8988T (cell line): ENCODE results near the gene LRRC72.
"Not testable (repeated sequence)": the region's sequence is repeated elsewhere in the genome, so short reads cannot be mapped to it uniquely, and the experiment has no call there.

Source experiments
- DNase-seq: peaks from one replicate; pipeline ENCODE4 v3.0.0; 2011

LRRC72 gene

GRCh38 chr7:16529697-16530096 is 3.1 kb downstream of the LRRC72 start:
- no peak for DNase-seq

- no peak for DNase-seq
Observed at GRCh38 chr7:16531707-16532106, 5.1 kb downstream of the LRRC72 start.

- no peak for DNase-seq
Observed at GRCh38 chr7:16532272-16532671, 5.6 kb downstream of the LRRC72 start.

- DNase-seq, result no peak
Observed at GRCh38 chr7:16535500-16535899, 8.9 kb downstream of the LRRC72 start.

GRCh38 chr7:16540559-16540958 is 13.9 kb downstream of the LRRC72 start:
- not testable (repeated sequence) for DNase-seq

- no peak for DNase-seq
Observed at GRCh38 chr7:16542401-16542800, 15.8 kb downstream of the LRRC72 start.

- DNase-seq, result no peak
Observed at GRCh38 chr7:16543456-16543855, 16.8 kb downstream of the LRRC72 start.

- no peak for DNase-seq
Observed at GRCh38 chr7:16546921-16547505, 20.4 kb downstream of the LRRC72 start.

- no peak for DNase-seq
Observed at GRCh38 chr7:16548428-16548827, 21.8 kb downstream of the LRRC72 start.

- DNase-seq, result no peak
Observed at GRCh38 chr7:16550671-16551070, 24.0 kb downstream of the LRRC72 start.

GRCh38 chr7:16554518-16555236 is 28.1 kb downstream of the LRRC72 start:
- no peak for DNase-seq

GRCh38 chr7:16556359-16556758 is 29.7 kb downstream of the LRRC72 start:
- no peak for DNase-seq

GRCh38 chr7:16558761-16559302 is 32.2 kb downstream of the LRRC72 start:
- DNase-seq, result no peak

GRCh38 chr7:16559497-16560179 is 33.0 kb downstream of the LRRC72 start:
- no peak for DNase-seq

GRCh38 chr7:16561943-16562342 is 35.3 kb downstream of the LRRC72 start:
- no peak for DNase-seq

- no peak for DNase-seq
Observed at GRCh38 chr7:16562456-16563220, 36.0 kb downstream of the LRRC72 start.

- no peak for DNase-seq
Observed at GRCh38 chr7:16563281-16564022, 36.8 kb downstream of the LRRC72 start.

- DNase-seq, result no peak
Observed at GRCh38 chr7:16564023-16564380, 37.4 kb downstream of the LRRC72 start.

GRCh38 chr7:16564909-16565426 is 38.3 kb downstream of the LRRC72 start:
- no peak for DNase-seq

- DNase-seq, result no peak
Observed at GRCh38 chr7:16571941-16572340, 45.3 kb downstream of the LRRC72 start.

GRCh38 chr7:16579216-16579615 is 52.6 kb downstream of the LRRC72 start:
- DNase-seq, result no peak

- DNase-seq, result no peak
Observed at GRCh38 chr7:16581286-16581685, 54.7 kb downstream of the LRRC72 start.
